Epithelial cell of esophagus (primary cell): Measurements from ENCODE around the gene CXXC1.

Experiments
- DNase-seq: peaks from one replicate; pipeline ENCODE4 v3.0.0; 2010; ENCODE audit warnings: low read depth
- H3K4me3 ChIP-seq: 2 replicates; pipeline ENCODE4 v1.5.1; 2011; ENCODE audit warnings: mild to moderate bottlenecking, low read length, control low read depth
- TF ChIP-seq, protein P1 (sequence below): IDR thresholded peaks from 2 replicates; pipeline ENCODE4 v1.5.1; 2011; ENCODE audit warnings: low read depth, mild to moderate bottlenecking, low read length, control low read depth, inconsistent platforms; ENCODE audit not compliant: insufficient read depth; ENCODE audit errors: missing control alignments

The CXXC1 gene

DNA sequence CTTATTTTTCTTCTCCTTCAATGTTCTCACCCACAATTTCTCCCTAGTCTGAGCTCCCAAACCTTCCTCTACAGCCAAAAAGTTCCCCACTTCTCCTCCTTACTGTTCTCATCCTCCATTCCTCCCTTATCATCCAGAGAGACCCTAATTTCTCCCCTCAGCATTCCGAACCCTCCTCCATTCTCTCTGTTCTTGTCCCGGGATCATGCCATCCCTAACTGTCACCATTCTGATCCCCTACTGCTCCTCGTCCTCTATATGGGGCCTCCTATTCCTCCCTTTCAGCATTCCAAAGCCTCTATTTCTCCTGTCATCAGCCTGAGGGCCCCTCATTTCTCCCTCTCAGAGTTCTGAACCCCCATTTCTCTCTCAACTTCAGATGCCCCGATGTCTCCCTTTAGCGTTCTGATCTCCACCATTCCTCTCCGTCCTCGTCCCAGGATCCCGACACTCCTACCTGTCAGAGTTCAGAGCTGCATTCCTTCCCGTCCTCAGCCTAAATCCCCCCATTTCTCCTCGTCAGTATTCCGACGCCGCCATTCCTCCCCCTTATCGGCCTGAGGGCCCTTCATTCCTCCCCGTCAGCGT, 6.7 kb downstream of the CXXC1 start:
- DNase-seq = no peak
- peak overlapping the region; percentile 94 for H3K4me3 ChIP-seq
- TF ChIP-seq, protein P1, sequence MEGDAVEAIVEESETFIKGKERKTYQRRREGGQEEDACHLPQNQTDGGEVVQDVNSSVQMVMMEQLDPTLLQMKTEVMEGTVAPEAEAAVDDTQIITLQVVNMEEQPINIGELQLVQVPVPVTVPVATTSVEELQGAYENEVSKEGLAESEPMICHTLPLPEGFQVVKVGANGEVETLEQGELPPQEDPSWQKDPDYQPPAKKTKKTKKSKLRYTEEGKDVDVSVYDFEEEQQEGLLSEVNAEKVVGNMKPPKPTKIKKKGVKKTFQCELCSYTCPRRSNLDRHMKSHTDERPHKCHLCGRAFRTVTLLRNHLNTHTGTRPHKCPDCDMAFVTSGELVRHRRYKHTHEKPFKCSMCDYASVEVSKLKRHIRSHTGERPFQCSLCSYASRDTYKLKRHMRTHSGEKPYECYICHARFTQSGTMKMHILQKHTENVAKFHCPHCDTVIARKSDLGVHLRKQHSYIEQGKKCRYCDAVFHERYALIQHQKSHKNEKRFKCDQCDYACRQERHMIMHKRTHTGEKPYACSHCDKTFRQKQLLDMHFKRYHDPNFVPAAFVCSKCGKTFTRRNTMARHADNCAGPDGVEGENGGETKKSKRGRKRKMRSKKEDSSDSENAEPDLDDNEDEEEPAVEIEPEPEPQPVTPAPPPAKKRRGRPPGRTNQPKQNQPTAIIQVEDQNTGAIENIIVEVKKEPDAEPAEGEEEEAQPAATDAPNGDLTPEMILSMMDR = no peak

DNA sequence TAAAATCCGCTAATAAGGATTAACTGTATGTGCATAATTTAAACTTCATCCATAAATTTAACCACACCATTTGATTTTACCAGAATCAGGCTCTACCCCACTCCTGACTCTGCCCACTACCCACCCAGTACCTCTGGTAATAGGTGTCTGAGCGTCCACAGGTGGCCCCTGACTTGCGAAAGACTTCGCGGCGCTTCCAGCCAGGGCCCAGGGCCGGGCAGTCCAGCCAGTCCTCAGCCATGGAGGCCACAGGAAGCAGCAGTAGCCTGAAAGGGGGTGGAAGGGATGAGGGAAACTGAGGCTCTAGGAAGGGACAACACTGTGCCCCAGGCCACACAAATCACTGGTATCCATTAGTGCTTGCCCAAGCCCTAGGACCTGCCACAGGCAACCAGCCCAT, 7.7 kb downstream of the CXXC1 start:
- DNase-seq = no peak
- TF ChIP-seq, protein P1 = no peak
- peak overlapping the region; percentile 94 for H3K4me3 ChIP-seq

DNA sequence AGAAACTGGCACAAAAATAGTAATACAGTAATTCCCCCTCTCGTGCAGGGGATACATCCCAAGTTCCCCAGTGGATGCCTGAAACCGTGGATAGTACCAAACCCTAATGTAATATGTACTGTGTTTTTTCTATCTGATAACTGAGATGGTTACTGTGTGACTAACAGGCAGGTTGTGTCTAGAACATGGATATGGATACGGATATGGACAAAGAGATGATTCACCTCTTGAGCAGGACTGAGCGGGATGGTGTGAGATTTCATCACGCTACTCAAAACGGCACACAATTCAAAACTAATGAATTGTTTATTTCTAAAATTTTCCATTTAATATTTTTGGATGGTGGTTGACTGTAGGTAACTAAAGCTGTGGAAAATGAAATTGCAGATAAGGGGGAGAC, 9.6 kb downstream of the CXXC1 start:
- H3K4me3 ChIP-seq = no peak overlapping the region
- DNase-seq = peak; percentile 91
- TF ChIP-seq, protein P1 = no peak

DNA sequence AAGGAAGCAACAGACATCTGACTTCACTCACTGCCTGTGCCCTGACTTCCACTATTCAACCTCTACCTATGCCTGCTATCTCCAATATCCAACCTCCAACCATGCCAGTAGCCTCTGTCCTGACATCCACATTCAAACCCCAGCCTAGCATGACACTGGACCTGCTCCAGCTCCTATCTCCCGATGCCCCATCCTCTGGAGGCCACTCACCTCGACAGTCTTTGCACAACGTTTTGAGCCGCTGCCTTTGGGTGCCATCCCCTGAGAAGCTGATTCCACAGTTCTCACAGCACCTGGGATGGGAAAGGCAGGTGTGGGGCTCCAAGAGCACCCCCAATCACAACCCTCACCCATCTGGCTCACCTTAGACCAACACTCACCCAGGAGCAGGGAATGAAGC, 11.0 kb downstream of the CXXC1 start:
- H3K4me3 ChIP-seq = no peak overlapping the region
- TF ChIP-seq, protein P1 = no peak
- DNase-seq = no peak

DNA sequence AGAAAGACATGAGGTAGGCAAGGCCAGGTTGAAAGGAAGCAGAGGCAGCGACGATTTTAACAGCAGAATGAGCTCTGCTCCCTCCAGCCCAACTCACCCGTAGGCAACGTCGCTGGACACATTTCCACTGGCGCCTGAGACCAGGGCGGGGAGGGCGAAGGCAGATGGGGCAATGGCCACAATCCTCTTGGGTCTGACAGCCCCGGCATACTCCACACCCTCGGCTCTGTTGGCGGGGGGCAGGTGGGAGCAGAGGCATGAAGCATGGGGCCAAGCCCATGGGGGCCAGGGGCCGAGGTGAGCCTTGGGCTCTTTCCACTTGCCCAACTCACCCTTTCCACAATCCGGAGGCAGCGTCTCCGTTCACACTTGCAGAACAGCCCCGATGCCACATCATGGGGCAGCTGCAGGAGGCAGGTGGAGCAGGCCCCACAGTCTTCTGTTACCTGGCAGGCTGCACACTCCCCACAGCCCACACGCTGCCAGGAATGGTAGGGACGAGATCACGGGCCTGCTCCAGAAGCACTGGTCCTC, 11.9 kb downstream of the CXXC1 start:
- TF ChIP-seq, protein P1 = no peak
- no peak for DNase-seq
- no peak overlapping the region for H3K4me3 ChIP-seq

DNA sequence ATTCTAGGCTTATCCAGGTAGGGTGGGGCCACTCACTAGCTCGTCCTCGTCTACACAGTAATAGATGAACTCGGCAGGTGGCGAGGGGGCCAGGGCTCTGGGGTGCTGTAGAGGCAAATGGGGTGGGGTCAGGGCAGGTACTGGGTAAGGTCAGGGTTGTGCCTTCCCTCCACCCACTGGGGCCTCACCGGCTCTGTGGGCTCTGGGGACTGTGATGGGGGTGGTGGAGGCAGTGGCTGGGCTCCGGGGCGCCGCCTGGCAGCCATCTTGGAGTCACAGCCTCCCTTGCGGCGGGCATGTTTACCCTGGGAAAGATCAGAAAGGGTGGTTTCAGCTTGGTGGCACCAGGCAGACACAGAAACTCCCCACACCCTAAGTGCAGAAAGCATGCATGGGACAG, 12.6 kb downstream of the CXXC1 start:
- H3K4me3 ChIP-seq = no peak overlapping the region
- DNase-seq = no peak
- TF ChIP-seq, protein P1 = no peak

DNA sequence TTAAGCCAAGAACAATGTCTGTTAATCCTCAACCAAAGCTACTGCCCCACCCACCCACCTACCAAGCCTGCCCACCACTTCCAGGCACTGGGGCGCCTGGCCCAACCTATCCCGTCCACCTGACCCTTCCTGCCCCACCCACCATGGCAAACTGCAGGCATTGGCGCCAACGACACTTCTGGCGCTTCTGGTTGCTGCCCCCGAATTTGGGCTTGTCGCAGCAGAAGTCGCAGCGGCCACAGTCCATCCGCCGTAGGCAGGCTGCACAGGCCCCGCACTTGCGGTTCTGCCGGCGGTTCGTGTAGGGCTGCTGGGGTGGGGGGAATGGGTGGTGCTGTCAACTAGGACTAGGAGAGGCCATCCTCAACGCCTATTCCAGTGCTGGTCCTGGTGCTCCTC, 13.4 kb downstream of the CXXC1 start:
- H3K4me3 ChIP-seq = no peak overlapping the region
- TF ChIP-seq, protein P1 = no peak
- no peak for DNase-seq
